ENCODE results near the gene C2orf74.
"Not testable (repeated sequence)": the region's sequence is repeated elsewhere in the genome, so short reads cannot be mapped to it uniquely, and the experiment has no call there.

Gene C2orf74

DNA sequence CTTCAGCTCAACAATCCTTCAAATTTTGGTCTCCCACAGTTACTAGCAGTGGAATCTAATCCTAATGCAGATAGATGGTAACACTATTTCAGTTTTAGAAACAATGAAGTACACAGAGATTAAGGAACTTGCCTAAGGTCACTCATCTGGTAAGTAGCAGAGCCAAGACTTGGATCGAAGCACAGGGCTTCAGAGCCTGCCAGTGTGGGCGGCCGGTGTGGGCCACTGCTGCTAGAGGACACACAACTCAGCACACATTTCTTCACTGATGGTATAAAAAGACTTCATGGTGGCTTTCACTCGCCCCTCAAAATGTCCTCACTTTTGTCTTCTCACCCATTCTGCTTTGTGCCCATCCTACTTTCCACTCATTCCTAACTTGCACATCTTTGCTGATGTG, 11.1 kb downstream of the C2orf74 start:
- no peak for DNase-seq (ENCODE audit: low read depth)

DNA sequence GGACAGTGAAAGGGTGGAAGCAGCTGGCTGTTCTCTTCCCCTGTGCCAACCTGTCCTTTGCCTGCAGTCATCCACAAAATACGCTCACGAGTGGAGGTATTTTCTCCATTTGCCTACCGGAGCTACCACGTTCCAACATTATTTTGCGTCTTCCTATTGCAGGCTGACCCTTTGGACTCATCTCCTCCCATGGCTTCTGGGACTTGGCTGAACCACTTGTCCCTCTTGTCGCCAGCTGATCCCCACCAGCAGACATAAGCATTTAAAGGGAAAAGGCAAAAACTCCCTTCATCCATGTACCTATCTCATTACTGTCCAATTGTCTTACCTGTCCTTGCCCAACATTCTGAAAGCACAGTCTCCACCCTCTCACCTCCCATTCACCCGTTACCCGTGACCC, 13.0 kb downstream of the C2orf74 start:
- no peak for DNase-seq (ENCODE audit: low read depth)

GRCh38 chr2:61176755-61177726, 15.1 kb downstream of the C2orf74 start:
- DNase-seq (ENCODE audit: low read depth), result peak; percentile 88

DNA sequence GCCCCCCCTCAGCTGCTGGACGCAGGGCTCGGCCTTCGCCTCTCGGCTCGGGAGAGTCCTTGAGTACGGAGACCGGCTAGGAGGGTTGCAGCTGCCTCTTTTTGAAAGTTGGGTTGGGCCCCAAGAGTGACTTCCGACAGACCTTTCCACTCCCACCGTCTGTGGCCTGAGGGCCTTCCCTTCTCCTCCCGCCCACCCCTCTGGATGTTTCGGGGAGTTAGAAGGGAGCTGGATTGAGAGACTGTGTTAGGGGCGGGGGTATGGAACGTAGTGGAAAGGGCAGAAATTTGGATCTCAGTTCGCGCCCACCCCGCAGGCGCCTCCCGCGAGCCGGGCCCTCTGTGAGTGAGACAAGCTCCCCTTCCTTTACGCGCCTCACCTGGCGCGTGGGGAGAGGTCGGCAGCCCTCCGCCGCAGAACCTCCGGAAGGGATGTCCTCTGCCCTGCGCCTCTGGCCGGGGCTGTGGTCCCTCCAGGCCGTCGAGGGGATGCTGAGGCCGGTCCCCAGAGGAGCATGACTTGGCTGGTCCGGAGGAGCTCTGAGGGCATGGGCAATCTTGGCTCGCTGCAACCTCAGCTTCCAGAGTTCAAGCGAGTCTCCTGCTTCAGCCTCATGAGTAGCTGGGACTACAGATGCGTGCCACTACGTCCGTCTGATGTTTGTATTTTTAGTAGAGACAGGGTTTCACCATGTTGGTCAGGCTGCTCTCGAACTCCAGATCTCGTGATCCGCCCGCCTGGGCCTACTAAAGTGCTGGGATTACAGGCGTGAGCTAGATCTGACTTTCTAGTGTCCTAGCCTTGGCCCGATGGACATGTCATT, 15.9 kb downstream of the C2orf74 start:
- DNase-seq (ENCODE audit: low read depth), result no peak

GRCh38 chr2:61178603-61179545, 16.9 kb downstream of the C2orf74 start:
- no peak for DNase-seq (ENCODE audit: low read depth)

GRCh38 chr2:61179701-61180639, 18.0 kb downstream of the C2orf74 start:
- no peak for DNase-seq (ENCODE audit: low read depth)

GRCh38 chr2:61180686-61181085, 18.7 kb downstream of the C2orf74 start:
- DNase-seq (ENCODE audit: low read depth), result no peak

DNA sequence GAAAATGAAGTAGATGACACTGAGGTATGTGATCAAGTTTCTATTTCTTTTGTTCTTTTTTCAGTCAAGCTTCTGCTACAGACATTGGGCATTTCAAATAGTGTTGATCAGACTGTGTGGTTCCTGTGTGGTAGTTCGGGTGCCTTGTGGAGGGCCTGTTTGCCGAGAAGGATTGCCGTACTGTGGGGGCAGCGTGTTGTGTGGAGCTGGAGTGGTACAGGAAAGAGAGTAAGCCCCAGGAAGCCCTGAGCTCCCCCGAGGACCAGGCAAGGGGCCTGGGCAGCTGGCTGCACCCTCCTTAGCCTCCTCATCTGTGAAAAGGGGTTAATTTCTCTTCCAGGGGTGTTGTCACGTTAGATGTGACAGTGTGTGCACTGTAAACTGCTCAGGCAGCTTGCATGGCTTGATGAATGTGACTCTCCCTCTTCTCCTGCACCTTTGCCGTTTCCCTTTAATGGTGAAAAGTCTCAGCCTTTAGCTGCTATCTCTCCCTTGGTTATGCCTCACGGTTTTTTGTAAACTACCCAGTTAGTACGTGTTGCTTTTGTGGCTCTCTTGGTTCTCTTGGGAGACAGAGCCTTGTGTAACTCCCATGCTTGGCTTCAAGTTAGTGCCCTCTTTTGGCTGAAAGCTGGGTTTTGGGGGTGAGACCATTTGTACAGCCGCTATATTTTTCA, 19.5 kb downstream of the C2orf74 start:
- DNase-seq (ENCODE audit: low read depth), result no peak

GRCh38 chr2:61182059-61182383, 20.0 kb downstream of the C2orf74 start:
- no peak for DNase-seq (ENCODE audit: low read depth)

DNA sequence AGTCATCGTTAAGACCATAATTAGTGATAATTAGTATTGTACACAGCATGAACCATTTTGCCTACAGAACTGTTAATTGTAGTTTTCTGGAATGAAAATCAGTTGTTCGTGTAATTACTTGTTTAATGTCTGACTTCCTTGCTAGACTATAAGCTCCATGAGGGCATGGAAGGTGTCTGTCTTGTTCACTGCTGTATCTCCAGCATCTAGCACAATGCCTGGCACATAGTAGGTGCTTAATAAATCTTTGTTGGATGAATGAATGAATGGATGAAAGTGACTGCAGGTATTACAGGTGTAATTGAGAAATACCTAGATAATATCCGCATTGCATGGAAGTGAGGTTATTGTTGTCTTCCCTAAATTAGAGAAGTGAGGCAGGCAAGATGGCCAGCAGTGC, 21.8 kb downstream of the C2orf74 start:
- no peak for DNase-seq (ENCODE audit: low read depth)

- no peak for DNase-seq (ENCODE audit: low read depth)
These were observed 22.3 kb downstream of the C2orf74 start for GRCh38 chr2:61184263-61184662.

DNA sequence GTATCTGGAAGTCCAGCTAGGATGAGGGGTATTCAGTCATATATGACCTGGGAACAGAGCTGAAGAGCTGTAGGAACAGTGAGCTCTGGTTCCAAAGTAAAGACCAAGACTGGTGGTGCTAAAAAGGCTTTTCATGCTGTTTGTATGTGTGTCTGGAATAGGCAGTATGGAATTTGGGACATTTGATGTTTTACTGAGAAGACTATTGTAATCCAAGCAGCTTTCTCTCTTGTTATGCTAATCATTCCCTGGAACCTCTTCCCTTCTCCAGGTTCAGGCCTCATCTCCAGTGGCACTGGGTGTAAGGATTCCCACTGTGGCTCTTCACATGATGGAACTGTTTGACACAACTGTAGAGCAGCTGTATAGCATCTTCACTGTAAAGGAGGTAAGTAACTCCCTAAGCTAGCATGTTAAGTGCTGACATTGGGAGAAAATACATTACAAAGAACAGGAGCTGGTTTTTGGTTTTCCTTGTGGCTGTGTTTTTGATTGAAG, 23.3 kb downstream of the C2orf74 start:
- DNase-seq (ENCODE audit: low read depth), result no peak

DNA sequence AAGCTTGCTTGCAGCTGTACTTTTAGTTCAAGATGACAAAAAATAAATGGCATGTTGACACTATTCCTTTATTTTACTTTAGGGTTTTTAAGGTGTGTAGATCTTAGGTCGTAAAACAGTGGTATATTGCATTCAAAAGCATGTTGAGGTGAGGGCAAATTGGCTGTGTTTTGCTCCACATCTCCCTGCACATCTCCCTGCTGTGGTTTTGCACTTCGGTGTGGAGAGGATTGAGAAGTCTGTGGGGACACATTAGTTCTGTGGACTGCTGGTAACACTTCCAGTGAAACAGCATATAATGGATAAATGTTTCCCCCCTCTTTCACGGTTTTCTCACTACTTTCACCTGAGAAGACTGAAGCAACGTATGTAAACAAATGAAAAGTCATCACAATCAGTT, 25.1 kb downstream of the C2orf74 start:
- no peak for DNase-seq (ENCODE audit: low read depth)

DNA sequence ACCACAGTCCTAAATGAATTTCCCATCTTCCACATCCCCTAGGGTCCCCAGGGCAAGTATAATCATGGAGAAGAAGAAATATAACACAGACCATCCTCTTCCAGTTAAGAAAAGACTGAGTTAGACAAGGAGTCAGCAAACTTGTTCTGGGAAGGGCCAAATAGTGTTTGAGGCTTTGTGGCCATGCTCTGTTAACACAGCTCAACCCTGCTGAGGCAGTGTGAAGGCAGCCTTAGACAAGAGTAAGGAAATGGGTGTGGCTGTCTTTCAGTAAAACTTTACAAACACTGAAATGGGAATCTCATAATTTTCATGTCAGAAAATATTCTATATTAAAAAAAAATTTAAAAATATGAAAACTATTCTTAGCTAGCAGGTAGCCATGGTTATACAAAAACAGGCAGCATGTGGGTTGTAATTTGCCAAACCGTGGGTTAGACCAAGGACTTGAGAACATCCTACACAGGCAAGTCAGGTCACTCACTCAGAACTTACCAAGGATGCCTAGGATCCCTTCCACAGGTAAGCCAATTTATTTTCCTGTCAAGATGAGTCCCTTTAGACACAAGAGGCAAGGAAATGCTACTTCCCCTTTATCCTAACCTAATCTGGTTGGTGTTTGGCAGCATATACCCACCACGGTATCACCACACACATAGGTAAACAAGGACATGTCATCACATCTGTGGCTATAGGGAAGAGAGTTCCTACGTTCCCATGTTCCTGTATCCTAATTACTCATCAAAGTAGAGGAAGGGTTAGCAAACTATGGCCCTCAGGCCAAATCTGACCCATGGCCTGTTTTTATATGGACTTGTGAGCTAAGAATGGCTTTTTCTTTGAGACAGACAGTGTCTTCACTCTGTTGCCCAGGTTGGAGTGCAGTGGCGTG, 31.9 kb downstream of the C2orf74 start:
- no peak for DNase-seq (ENCODE audit: low read depth)

DNA sequence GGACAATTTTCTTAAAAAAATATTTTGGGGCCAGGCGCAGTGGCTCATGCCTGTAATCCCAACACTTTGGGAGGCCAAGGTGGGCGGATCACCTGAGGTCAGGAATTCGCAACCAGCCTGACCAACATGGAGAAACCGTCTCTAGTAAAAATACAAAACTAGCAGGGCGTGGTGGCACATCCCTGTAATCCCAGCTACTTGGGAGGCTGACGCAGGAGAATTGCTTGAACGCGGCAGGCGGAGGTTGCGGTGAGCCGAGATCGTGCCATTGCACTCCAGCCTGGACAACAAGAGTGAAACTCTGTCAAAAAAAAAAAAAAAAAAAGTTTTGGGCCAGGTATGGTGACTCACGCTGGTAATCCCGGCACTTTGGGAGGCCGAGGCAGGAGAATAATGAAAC, 32.7 kb downstream of the C2orf74 start:
- DNase-seq (ENCODE audit: low read depth), result not testable (repeated sequence)

DNA sequence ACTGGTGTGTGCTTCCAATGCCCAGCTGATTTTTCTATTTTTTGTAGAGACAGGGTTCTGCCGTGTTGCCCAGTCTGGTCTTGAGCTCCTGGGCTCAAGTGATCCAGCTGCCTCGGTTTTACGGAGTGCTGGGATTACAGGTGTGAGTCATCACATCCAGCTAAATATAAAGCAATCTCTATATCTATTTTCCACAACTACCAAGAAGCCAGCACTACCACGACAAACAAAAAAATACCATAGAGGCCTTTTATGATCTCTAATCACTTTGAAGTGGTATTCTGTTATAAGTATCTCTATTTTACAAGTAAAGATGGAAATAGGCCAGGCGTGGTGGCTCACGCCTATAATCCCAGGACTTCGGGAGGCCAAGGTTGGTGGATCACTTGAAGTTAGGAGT, 34.7 kb downstream of the C2orf74 start:
- no peak for DNase-seq (ENCODE audit: low read depth)

DNA sequence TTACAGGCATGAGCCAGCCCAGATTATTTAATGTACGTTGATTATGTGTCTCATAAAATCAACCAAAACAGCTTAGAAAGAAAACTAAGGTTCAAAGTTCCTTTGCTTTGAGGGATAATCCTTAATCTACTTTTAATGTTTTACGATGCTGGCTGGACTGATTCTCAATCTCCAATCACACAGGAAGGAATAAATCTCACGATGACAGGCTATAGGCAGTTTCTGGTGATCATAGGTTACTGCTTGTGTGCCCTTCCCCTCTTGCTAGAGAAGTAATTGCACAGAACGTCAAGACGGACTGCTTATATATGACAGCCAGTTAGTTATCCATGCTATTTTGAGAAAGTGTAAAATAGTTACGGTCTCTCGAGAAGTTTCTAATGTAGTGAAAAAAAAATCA, 43.1 kb downstream of the C2orf74 start:
- no peak for DNase-seq (ENCODE audit: low read depth)

GRCh38 chr2:61210332-61210981, 48.5 kb downstream of the C2orf74 start:
- DNase-seq (ENCODE audit: low read depth), result no peak

DNA sequence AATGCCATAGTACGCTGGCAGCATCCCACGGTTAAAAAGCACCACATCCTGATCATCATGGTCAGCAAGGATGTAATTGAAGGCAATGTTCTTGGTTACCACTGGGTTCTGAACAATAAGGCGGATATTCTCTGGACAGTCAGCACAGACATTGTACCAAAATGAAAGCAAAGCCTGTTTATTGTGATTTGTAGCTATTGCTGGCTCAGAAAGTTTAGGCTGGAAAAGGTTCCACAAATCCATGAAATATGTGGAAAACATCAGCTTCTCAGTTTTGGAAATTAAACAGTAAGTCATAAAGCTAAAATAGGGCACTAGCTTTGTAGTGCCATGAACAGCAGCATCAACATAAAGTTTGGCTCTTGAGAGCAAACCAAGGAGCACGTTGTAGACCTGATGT, 52.2 kb downstream of the C2orf74 start:
- DNase-seq (ENCODE audit: low read depth), result no peak

Measured in T-helper 22 cell (primary cell).